Measurements from ENCODE around the gene NVL. TPM values are rescaled to one million over a fixed set of nuclear protein-coding genes. Genes with fewer than 3 reads are reported as not detected.

The NVL gene
- total and polyA plus RNA-seq, 2 of the 8 experiments (the other 6 are each of a cell fraction or from before 2014, with no cell fraction given) = 22.7 to 45.8 TPM

- no peak overlapping the region for H2BK15ac ChIP-seq (ENCODE audit: low read length)
- H3K23ac ChIP-seq (ENCODE audit: insufficient read length) = no peak overlapping the region
- no peak overlapping the region for H2BK5ac ChIP-seq (ENCODE audit: low read depth, low read length)
- no peaks in the 10 kb centered on the region for H3K9me3 ChIP-seq (ENCODE audit: insufficient read depth in 2 of 2, low read depth in 1 of 2, low read length in 1 of 2)
- H3K27ac ChIP-seq (ENCODE audit: low read depth, low read length) = no peak overlapping the region
- H4K5ac ChIP-seq (ENCODE audit: insufficient read length, low read depth, low read length) = no peak overlapping the region
- FAIRE-seq (no peak), DNase-seq (ENCODE audit: low read depth in 1 of 2, low spot score in 2 of 2) (no peak)
- H3K4me3 ChIP-seq (ENCODE audit: extremely low read depth in 1 of 4, insufficient read depth in 2 of 4, low read depth in 3 of 4, low read length in 4 of 4) = no peak overlapping the region
- no peak overlapping the region for H2AFZ ChIP-seq (ENCODE audit: low read length)
- H3K18ac ChIP-seq (ENCODE audit: extremely low read depth, low read length) = no peak overlapping the region
- H3K79me1 ChIP-seq (ENCODE audit: low read depth, low read length) = no peaks in the 10 kb centered on the region; the same call in 1 of the 2 replicates
- H3K23me2 ChIP-seq (ENCODE audit: low read depth, low read length) = no peaks in the 10 kb centered on the region; the same call in 1 of the 2 replicates
- H3K56ac ChIP-seq (replicated peaks; ENCODE audit: insufficient read length, low read depth, low read length) = no peak overlapping the region
- POLR2A ChIA-PET (ENCODE audit: partially characterized antibody) = interaction anchor here (0.7 kb wide), 1 partner anchor 32 kb away, joined by 3 read pairs; no protein-coding TSS in a partner anchor
- H3K4me2 ChIP-seq (ENCODE audit: insufficient read depth in 1 of 2, low read depth in 2 of 2, low read length in 2 of 2) = no peak overlapping the region
- WGBS, 2 experiments (ENCODE audit: extremely low coverage in 1 of 2, insufficient coverage in 1 of 2, insufficient read length in 1 of 2, insufficient replicate concordance in 2 of 2, low coverage in 1 of 2, low lambda C conversion rate in 2 of 2, missing lambda C conversion rate in 1 of 2) = 100% methylated on average over 1 of the region's 1 CpG; no CpG with 5 or more reads in 1 of the 2 experiments
- peaks cover 7 to 71% (median 25%) of the 10 kb centered on the region in 4 experiments for H3K36me3 ChIP-seq (ENCODE audit: control insufficient read depth in 2 of 4, insufficient read depth in 4 of 4, low read length in 3 of 4)
- H3K14ac ChIP-seq (ENCODE audit: insufficient read length) = no peak overlapping the region
- H2BK20ac ChIP-seq (ENCODE audit: low read length) = no peak overlapping the region
- no peak overlapping the region for H2AK5ac ChIP-seq (ENCODE audit: low read depth, low read length)
- H3K27me3 ChIP-seq (replicated peaks in 1 of 4; ENCODE audit: control insufficient read depth in 3 of 4, extremely low read depth in 1 of 4, insufficient read depth in 3 of 4, low read length in 3 of 4) = no peaks in the 10 kb centered on the region
- H4K20me1 ChIP-seq (replicated peaks in 1 of 2; ENCODE audit: control insufficient read depth in 1 of 2, insufficient read depth in 2 of 2, low read length in 2 of 2) = peaks cover 0 to 1% of the 10 kb centered on the region in 2 experiments
- H3K4ac ChIP-seq (replicated peaks; ENCODE audit: insufficient read length, low read depth, low read length) = no peak overlapping the region
- H3K79me2 ChIP-seq (ENCODE audit: control insufficient read depth in 1 of 2, insufficient read depth in 2 of 2, low read length in 2 of 2) = no peaks in the 10 kb centered on the region
- peaks cover 0 to 4% (median 3%) of the 10 kb centered on the region in 4 experiments; a peak in 5 of 7 replicates for H3K4me1 ChIP-seq (replicated peaks in 1 of 4; ENCODE audit: control insufficient read depth in 3 of 4, insufficient read depth in 4 of 4, low read length in 3 of 4)
- H3K9ac ChIP-seq (replicated peaks in 1 of 4; ENCODE audit: extremely low read depth in 1 of 4, low read depth in 3 of 4, low read length in 3 of 4) = no peak overlapping the region
- no peak overlapping the region for H2BK120ac ChIP-seq (replicated peaks; ENCODE audit: low read depth, low read length)
- CTCF ChIA-PET (ENCODE audit: partially characterized antibody) = no interaction called here
- no peak overlapping the region for H4K91ac ChIP-seq (replicated peaks; ENCODE audit: insufficient read length, low read length)
- H2BK12ac ChIP-seq (ENCODE audit: low read depth, low read length) = no peak overlapping the region
- no peak overlapping the region for H4K8ac ChIP-seq (ENCODE audit: extremely low read depth, insufficient read depth, low read length)
Observed at GRCh38 chr1:224289396-224289795, 40.6 kb downstream of the NVL start.

All from H1 (cell line).